Neural cell (in vitro differentiated cells): ENCODE data around the gene KLHDC7B. TPM values are rescaled to one million over a fixed set of nuclear protein-coding genes. Genes with fewer than 3 reads are reported as not detected.
A peak's percentile ranks its signal among the peaks of the same experiment; 100 is the strongest.

Experiments
- H2AFZ ChIP-seq: fragments of 200-600, 300-800 bp; sonication (generic), shearing (Covaris generic); 2 replicates; pipeline ENCODE4 v1.6.0; 2014; ENCODE audit warnings: low read depth, mild to moderate bottlenecking, antibody characterized with exemption, low read length, moderate library complexity
- H3F3A ChIP-seq: fragments of 200-600 bp; shearing (Covaris generic); 2 replicates; pipeline ENCODE4 v1.6.1; 2016; ENCODE audit warnings: mild to moderate bottlenecking, moderate library complexity, mixed read lengths, antibody characterized with exemption, low read length; ENCODE audit not compliant: insufficient read depth, poor library complexity, severe bottlenecking
- H3K27ac ChIP-seq: fragments of 200-600, 300-800 bp; sonication (generic), shearing (Covaris generic); 2 replicates; pipeline ENCODE4 v1.5.1; 2014; ENCODE audit warnings: mild to moderate bottlenecking, low read length, moderate library complexity
- H3K27me3 ChIP-seq: fragments of 300-800, 200-600 bp; sonication (generic), shearing (Covaris generic); 2 replicates; pipeline ENCODE4 v1.6.0; 2014; ENCODE audit warnings: mild to moderate bottlenecking, low read depth, low read length, moderate library complexity; ENCODE audit not compliant: insufficient read depth
- H3K36me3 ChIP-seq: fragments of 300-800, 200-600 bp; sonication (generic), shearing (Covaris generic); 2 replicates; pipeline ENCODE4 v1.5.1; 2014; ENCODE audit warnings: mild to moderate bottlenecking, antibody characterized with exemption, low read length, moderate library complexity; ENCODE audit not compliant: insufficient read depth
- H3K4me2 ChIP-seq: fragments of 300-800, 200-600 bp; sonication (generic), shearing (Covaris generic); 2 replicates; pipeline ENCODE4 v1.6.0; 2014; ENCODE audit warnings: mild to moderate bottlenecking, low read length
- H3K4me3 ChIP-seq: fragments of 300-800, 200-600 bp; sonication (generic), shearing (Covaris generic); 2 replicates; pipeline ENCODE4 v1.5.1; 2014; ENCODE audit warnings: mild to moderate bottlenecking, low read length, moderate library complexity
- H3K79me2 ChIP-seq: fragments of 200-600 bp; shearing (Covaris generic); replicated peaks from 2 replicates; pipeline ENCODE4 v1.6.0; 2014; ENCODE audit warnings: mild to moderate bottlenecking, low read length, moderate library complexity; ENCODE audit not compliant: insufficient read depth
- H3K9ac ChIP-seq: fragments of 300-800, 200-600 bp; sonication (generic), shearing (Covaris generic); 2 replicates; pipeline ENCODE4 v1.6.1; 2016; ENCODE audit warnings: mild to moderate bottlenecking, low read length, mixed read lengths
- H3K9me2 ChIP-seq: fragments of 200-600 bp; shearing (Covaris generic); 2 replicates; pipeline ENCODE4 v1.6.1; 2016; ENCODE audit warnings: mild to moderate bottlenecking, low read length, mixed read lengths; ENCODE audit not compliant: insufficient read depth
- H3K9me3 ChIP-seq: fragments of 200-600, 300-800 bp; sonication (generic), shearing (Covaris generic); 2 replicates; pipeline ENCODE4 v1.6.1; 2016; ENCODE audit warnings: mild to moderate bottlenecking, mixed run types, low read length, moderate library complexity, mixed read lengths
- H4K20me1 ChIP-seq: fragments of 200-600 bp; shearing (Covaris generic); 2 replicates; pipeline ENCODE4 v1.6.1; 2016; ENCODE audit warnings: mild to moderate bottlenecking, mixed run types; ENCODE audit not compliant: insufficient read depth
- CTCF ChIP-seq: fragments of 450-650 bp; IDR thresholded peaks from 2 replicates; pipeline ENCODE4 v1.5.1; 2014; ENCODE audit warnings: antibody characterized with exemption, mild to moderate bottlenecking, moderate library complexity; ENCODE audit not compliant: poor library complexity, severe bottlenecking
- POLR2AphosphoS5 ChIP-seq: IDR thresholded peaks from 2 replicates; pipeline ENCODE4 v1.6.1; 2012
- polyA plus RNA-seq: library from polyadenylated mRNA; depleted of rRNA; stranded (reverse); fragments of >200 nt; gene quantifications from 2 replicates; pipeline ENCODE4 v1.2.3, GENCODE V29; 2014

KLHDC7B gene
- polyA plus RNA-seq, 1 donor from 2014 or later: not detected

- TF ChIP-seq CTCF (no peak), POLR2AphosphoS5 (peak; percentile 71)
- no peaks in the 10 kb centered on the region for H3K9me3 ChIP-seq
- no peaks in the 10 kb centered on the region for H4K20me1 ChIP-seq
- no peaks in the 10 kb centered on the region for H3K9me2 ChIP-seq
- H2AFZ ChIP-seq: peak within 1 kb of the TSS; percentile 51
- H3K79me2 ChIP-seq: no peaks in the 10 kb centered on the region
- no peaks in the 10 kb centered on the region for H3K27me3 ChIP-seq
- peak within 1 kb of the TSS; percentile 73 for H3K27ac ChIP-seq
- no peaks in the 10 kb centered on the region for H3F3A ChIP-seq
- no peaks in the 10 kb centered on the region for H3K36me3 ChIP-seq
- peak within 1 kb of the TSS; percentile 78 for H3K4me2 ChIP-seq
- H3K4me3 ChIP-seq: peak within 1 kb of the TSS; percentile 93
- peak within 1 kb of the TSS; percentile 89 for H3K9ac ChIP-seq
Observed at GRCh38 chr22:50600538-50600937, 54.8 kb downstream of the KLHDC7B start, which contains the start of gene MAPK8IP2. Gene MAPK8IP2, plus strand, starts transcription at chr22:50600793. Its CDS starts 26 bp downstream, at chr22:50600819.

Other genes with a start within 250 kb of the KLHDC7B start
- gene PLXNB2, start 238.3 kb upstream of the KLHDC7B start, polyA plus RNA-seq: 38.6 and 57.4 TPM in 2 replicates
- gene DENND6B, start 218.9 kb upstream of the KLHDC7B start, polyA plus RNA-seq: 51.0 and 58.9 TPM in 2 replicates
- gene PPP6R2, start 202.6 kb upstream of the KLHDC7B start, polyA plus RNA-seq: 84.6 and 85.4 TPM in 2 replicates
- 58.9 and 90.1 TPM in 2 replicates for gene SBF1, start 70.9 kb upstream of the KLHDC7B start, polyA plus RNA-seq
- gene ADM2, start 64.4 kb upstream of the KLHDC7B start, polyA plus RNA-seq: not detected in 2 replicates
- gene MIOX, start 59.0 kb upstream of the KLHDC7B start, polyA plus RNA-seq: not detected in 2 replicates
- 76.5 and 85.2 TPM in 2 replicates for gene LMF2, start 38.2 kb upstream of the KLHDC7B start, polyA plus RNA-seq
- 76.8 and 81.1 TPM in 2 replicates for gene NCAPH2, start 37.7 kb upstream of the KLHDC7B start, polyA plus RNA-seq
- gene SCO2, start 20.3 kb upstream of the KLHDC7B start, polyA plus RNA-seq: 8.1 and 9.6 TPM in 2 replicates
- 0.54 and 0.87 TPM in 2 replicates for gene TYMP, start 15.9 kb upstream of the KLHDC7B start, polyA plus RNA-seq
- gene SYCE3, start 17.0 kb downstream of the KLHDC7B start, polyA plus RNA-seq: not detected in 2 replicates
- gene CPT1B, start 32.5 kb downstream of the KLHDC7B start, polyA plus RNA-seq: 72.4 and 75.1 TPM in 2 replicates
- gene CHKB, start 37.0 kb downstream of the KLHDC7B start, polyA plus RNA-seq: 170 and 173 TPM in 2 replicates
- gene MAPK8IP2, start 54.9 kb downstream of the KLHDC7B start, polyA plus RNA-seq: 48.0 and 54.5 TPM in 2 replicates
- gene ARSA, start 82.3 kb downstream of the KLHDC7B start, polyA plus RNA-seq: 32.5 and 41.4 TPM in 2 replicates
- gene SHANK3, start 126.9 kb downstream of the KLHDC7B start, polyA plus RNA-seq: 5.5 and 6.3 TPM in 2 replicates
- not detected in 2 replicates for gene ACR, start 192.3 kb downstream of the KLHDC7B start, polyA plus RNA-seq
- gene RABL2B, start 237.7 kb downstream of the KLHDC7B start, polyA plus RNA-seq: 26.2 and 29.1 TPM in 2 replicates